AG09319 (cell line): ENCODE measurements around the gene COL10A1.

Experiments used
- DNase-seq: peaks from one replicate; pipeline ENCODE4 v3.0.0-alpha.2; 2010; ENCODE audit warnings: low read depth; ENCODE audit errors: extremely low read depth
- CTCF ChIP-seq: IDR thresholded peaks from 2 replicates; pipeline ENCODE4 v1.5.1; 2011; ENCODE audit warnings: low read depth, mild to moderate bottlenecking, inconsistent platforms, low read length, moderate library complexity

The COL10A1 gene

DNA sequence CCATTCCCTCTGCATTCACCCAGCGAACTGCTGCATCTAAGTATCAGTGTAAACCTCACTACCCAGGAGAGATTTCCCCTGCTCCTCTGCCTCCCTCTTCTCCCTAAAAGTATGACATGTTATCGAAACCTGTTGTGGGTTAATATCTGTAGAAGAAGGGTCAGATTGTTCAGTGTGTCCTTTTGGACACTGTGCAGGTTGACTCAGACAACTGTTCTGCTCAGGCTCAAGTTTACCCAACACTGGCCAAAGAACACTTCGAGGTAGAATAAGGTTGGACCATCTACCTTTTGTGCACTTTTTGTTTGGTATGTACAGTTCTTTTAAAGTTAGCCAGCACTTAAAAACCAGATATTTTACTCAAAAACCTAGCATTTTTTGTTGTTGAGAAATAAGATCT is 20.7 kb downstream of the COL10A1 start:
- TF ChIP-seq CTCF = no peak
- no peak for DNase-seq

DNA sequence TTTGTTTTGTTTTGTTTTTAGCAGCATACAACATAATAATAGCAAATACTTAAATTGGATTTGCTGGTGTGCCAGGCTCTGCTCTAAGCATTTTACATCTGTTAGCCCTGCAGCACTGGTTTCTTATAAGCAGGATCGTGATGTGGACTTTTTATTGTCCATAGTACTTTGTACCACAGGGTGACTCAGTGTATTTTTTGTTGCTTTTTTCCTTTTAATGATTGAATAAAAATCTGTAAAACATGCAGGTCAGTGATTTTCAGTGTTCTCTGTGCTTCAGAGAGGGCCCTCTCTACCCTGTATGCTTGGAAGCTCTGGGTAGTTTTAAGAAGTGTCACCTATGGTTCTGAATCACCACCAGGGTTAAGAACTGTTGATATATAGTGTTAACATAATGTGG is 21.3 kb downstream of the COL10A1 start:
- TF ChIP-seq CTCF = no peak
- no peak for DNase-seq

DNA sequence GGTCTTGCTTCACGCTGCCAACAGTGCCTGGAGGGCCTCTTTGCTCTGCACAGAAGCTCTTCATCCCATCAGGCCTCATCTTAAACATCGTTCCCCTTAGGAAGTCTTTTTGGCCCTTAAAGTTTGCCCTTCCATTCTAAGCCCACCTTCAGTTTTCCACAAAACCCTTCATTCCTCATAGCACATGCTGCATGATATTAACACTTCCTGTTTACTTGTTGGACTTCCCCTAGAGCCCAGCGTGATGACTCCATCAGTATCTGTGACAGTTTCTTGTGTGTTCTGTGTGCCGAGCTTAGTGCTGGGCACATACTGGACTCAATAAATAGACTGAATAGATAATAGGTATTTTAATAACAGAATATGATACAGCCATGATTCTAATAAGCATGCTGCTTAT is 23.1 kb downstream of the COL10A1 start:
- no peak for DNase-seq
- no peak for TF ChIP-seq CTCF

GRCh38 chr6:116101790-116102189 is 24.1 kb downstream of the COL10A1 start:
- TF ChIP-seq CTCF = no peak
- no peak for DNase-seq

DNA sequence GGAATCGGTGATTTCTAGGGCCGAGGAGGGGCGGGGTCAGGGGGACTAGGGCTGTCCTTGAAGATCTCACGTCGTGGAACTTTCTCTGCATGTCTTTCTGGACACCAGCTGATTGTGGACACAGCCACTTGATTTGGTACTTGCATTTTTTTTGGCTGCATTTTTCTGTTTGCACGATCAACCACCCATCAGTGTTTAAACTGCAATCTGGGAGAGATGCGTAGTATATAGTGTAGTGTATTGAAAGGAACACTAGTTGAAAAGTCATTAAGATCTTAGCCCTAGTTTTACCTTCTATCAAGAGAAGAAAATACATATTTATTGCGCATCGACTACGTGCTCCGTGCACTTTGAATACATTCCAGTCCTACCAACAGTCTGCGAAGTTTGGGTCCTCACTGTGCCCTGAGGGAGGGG is 24.6 kb downstream of the COL10A1 start:
- no peak for DNase-seq
- no peak for TF ChIP-seq CTCF

DNA sequence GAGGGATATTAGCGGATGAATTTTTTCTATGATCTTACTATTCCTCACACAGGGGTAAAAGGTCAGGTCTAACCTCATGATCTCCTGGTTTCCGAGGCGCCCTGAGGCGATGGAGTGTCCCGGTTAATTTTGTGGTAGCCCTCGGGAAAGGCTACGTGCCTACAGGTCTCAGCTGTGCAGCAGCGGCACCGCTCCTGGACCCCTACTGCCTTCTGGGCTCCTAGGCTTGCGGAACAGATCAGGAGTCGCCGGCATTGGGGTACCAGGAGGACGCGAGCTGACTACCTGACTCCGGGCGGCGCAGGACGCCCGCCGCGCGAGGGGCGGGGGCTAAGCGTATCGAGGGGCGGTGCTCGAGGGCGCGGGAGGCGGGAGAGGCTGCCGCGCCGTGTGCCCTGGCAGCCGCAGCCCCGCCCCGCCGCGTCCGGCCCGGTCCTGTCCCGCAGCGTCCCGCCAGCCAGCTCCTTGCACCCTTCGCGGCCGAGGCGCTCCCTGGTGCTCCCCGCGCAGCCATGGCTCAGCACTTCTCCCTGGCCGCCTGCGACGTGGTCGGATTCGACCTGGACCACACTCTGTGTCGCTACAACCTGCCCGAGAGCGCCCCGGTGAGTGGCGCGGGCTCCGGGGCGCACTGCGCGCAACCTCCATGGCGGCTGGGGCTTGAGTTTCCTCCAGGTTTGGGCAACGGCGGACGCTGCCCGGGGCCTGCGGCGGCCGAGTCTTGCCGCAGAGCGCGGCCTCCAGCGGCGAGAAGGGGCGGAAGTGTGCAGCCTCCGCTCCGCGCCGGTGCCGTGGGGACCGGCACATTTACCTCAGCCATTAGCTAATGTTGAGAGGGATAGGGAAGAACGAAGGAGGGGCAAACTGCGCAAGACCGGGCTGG is 25.3 kb downstream of the COL10A1 start, which contains the start of gene NT5DC1:
NT5DC1 (plus strand) TSS at position 435 of the 883 bp plus-strand sequence; CDS start at position 513, 78 bp downstream.
- DNase-seq = peak; percentile 4
- peak; percentile 19; the same call in 1 of the 2 replicates for TF ChIP-seq CTCF

- no peak for DNase-seq
- no peak for TF ChIP-seq CTCF
These were observed 26.9 kb downstream of the COL10A1 start for GRCh38 chr6:116099036-116099435.
